Left kidney (tissue), 2 donors: Measurements from ENCODE around the gene C3orf38. TPM values are rescaled to one million over a fixed set of nuclear protein-coding genes. Genes with fewer than 3 reads are reported as not detected.
"Not testable (repeated sequence)": the region's sequence is repeated elsewhere in the genome, so short reads cannot be mapped to it uniquely, and the experiment has no call there.

Experiments
- DNase-seq: peaks from one replicate; pipeline ENCODE4 v3.0.0-alpha.2; 2013
- polyA plus RNA-seq: library from polyadenylated mRNA; unstranded; fragments of 120-200 nt; gene quantifications from one replicate; pipeline ENCODE4 v1.2.1, GENCODE V29; 2013; ENCODE audit not compliant: insufficient read length

C3orf38 gene
- polyA plus RNA-seq, 1 donor = 33.2 TPM

- DNase-seq = peak; percentile 8
Observed at GRCh38 chr3:88150806-88151205, 1.0 kb downstream of the C3orf38 start.

DNA sequence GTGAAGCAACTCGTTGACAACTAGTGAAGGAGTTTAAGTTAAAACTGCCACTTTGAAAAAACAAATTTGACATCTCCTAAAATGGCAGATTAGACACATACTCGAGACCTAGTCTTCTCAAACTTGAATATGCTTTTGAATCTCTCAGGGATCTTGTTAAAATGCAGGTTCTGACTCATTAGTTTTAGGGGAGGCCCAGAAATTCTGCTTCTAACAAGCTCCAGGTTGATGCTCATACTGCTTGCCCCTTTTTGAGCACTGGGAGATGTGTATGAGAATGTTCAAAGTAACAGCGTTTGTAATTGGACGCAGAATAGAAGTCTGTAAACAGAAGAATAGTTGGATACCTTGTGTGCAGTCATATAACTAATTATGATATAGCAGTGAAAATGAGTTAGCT lies 1.6 kb downstream of the C3orf38 start:
- peak; percentile 14 for DNase-seq

DNA sequence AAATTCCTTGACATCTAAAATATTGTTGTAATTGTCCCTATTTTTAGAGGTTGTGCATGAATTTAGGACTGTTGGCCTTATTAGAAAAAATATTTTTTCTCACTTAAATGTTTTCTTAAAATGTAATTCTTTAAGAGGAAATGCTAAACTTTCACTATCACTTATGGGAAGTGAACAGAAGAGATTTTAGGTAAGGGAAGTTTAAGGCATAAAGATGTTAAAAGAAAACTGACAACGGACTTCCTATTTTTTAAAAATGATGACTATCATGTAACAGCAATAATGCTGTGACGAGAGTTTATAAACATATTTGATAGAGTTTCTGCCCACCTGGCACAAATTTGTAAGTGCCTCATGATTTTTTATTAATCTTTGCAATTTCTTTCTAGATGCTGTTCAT lies 3.1 kb downstream of the C3orf38 start:
- DNase-seq = no peak

DNA sequence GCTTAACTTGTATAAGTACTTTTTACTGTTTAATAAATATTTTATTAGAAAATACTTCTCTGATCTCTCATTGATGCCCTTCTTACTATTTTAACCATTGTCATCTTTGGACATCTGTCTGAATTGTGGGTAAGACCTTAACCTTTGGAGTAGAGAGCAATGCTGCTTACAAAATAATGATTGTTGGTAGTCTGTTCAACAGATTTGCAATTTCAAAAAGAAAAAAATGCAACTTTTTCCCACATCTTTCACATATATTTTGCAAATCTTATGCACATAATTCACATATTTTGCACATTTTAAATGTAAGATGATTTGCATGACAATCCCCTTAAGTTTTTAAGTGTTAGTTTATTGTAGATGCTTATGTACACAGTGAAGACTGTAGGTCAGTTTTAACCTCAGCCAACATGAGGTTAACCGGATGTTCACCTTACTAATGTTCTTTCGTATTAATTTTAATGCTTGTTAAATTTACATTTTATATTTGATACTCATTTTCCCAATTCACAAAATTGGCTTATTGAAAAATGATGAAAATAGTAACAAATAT lies 16.7 kb downstream of the C3orf38 start:
- DNase-seq = no peak

DNA sequence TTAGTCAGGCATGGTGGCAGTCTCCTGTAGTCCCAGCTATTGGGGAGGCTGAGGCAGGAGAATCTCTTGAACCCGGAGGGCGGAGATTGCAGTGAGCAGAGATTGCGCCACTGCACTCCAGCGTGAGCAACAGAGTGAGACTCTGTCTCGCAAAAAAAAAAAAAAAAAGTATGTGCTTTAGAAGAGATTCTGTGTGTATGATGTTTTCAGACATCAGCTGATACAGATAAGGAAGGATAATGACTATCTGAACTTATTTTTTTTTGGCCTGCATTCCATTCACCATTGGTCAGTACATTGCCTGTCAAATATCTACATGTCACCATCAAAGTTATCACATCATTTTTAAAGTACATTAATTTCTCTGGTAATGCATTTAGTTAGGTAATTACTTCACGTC lies 17.4 kb downstream of the C3orf38 start:
- DNase-seq = no peak

DNA sequence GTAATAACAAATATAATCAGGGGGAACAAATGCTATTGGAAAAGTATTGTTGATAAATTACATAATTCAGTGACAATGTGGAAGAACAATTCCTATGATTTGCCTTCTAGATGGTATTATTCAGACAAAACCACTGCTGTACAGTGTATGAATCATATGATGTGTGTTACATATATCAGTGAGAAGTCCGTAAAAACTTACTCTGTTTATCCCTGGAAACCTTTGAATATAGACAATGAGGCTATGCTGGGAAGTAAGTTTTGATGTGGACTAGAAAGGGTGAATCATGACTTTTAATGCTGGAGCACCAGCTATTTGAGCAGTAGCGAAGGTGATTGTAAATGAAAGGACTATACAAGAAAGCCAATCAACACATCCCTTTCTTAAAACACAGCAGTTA lies 17.9 kb downstream of the C3orf38 start:
- no peak for DNase-seq

GRCh38 chr3:88168171-88168570 lies 18.4 kb downstream of the C3orf38 start:
- no peak for DNase-seq

GRCh38 chr3:88180398-88180999 lies 30.7 kb downstream of the C3orf38 start:
- DNase-seq = peak; percentile 44

DNA sequence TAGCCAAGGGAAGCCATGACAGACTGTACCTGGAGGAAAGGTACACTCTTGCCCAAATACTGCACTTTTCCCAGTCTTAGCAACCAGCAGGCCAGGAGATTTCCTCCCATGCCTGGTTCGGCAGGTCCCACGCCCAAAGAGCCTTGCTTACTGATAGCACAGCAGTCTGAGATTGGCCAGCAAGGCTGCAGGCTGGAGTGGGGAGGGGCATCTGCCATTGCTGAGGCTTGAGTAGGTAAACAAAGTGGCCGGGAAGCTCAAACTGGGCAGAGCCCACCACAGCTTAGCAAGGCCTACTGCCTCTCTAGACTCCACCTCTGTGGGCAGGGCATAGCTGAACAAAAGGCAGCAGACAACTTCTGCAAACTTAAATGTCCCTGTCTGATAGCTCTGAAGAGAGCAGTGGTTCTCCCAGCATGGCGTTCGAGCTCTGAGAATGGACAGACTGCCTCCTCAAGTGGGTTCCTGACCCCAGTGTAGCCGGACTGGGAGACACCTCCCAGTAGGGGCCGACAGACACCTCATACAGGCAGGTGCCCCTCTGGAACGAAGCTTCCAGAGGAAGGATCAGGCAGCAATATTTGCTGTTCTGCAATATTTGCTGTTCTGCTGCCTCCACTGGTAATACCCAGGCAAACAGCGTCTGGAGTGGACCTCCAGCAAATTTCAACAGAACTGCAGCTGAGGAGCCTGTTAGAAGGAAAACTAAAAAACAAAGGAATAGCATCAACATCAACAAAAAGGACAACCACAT lies 32.6 kb downstream of the C3orf38 start:
- DNase-seq = not testable (repeated sequence)

GRCh38 chr3:88188436-88188835 lies 38.7 kb downstream of the C3orf38 start:
- DNase-seq = no peak

- DNase-seq = no peak
Observed at GRCh38 chr3:88189361-88189810, 39.6 kb downstream of the C3orf38 start.

DNA sequence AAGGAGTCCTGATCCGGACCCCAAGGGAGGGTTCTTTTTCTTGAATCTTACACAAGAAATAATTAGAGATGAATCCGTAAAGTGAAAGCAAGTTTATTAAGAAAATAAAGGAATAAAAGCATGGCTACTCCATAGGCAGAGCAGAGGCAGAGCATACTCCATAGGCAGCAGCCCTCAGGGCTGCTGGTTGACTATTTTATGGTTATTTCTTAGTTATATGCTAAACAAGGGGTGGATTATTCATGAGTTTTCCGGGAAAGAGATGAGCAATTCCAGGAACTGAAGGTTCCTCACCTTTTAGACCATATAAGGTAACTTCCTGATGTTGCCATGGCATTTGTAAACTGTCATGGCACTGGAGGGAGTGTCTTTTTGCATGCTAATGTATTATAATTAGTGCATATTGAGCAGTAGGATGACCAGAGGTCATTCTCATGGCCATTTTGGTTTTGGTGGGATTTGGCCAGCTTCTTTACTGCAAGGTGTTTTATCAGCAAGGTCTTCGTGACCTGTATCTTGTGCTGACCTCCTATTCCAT lies 42.2 kb downstream of the C3orf38 start:
- no peak for DNase-seq

GRCh38 chr3:88192631-88193030 lies 42.9 kb downstream of the C3orf38 start:
- DNase-seq = no peak

- no peak for DNase-seq
Observed at GRCh38 chr3:88195951-88196434, 46.2 kb downstream of the C3orf38 start.

- no peak for DNase-seq
Observed at GRCh38 chr3:88198121-88198520, 48.4 kb downstream of the C3orf38 start.

GRCh38 chr3:88203642-88204055 lies 53.9 kb downstream of the C3orf38 start:
- DNase-seq = peak; percentile 78

Other genes starting within 250 kb of the C3orf38 start
- gene CGGBP1, start 91.0 kb upstream of the C3orf38 start, polyA plus RNA-seq = 152 TPM
- gene ZNF654, start 90.7 kb upstream of the C3orf38 start, polyA plus RNA-seq = 22.5 TPM